DOHH2 (cell line): ENCODE results near the gene SART3.

ENCODE experiments used
- H3F3A ChIP-seq: fragments of 200-600 bp; sonication (generic), shearing (Covaris generic); 2 replicates; pipeline ENCODE4 v1.6.0; 2016; ENCODE audit warnings: antibody characterized with exemption, mild to moderate bottlenecking; ENCODE audit not compliant: control insufficient read depth, insufficient read depth
- H3K27ac ChIP-seq: fragments of 200-600 bp; sonication (generic); 2 replicates; pipeline ENCODE4 v1.5.1; 2014; ENCODE audit warnings: low read depth, mild to moderate bottlenecking, low read length, moderate library complexity
- H3K27me3 ChIP-seq: fragments of 200-600 bp; sonication (generic); 2 replicates; pipeline ENCODE4 v1.6.1; 2014; ENCODE audit warnings: mild to moderate bottlenecking, low read length, mixed read lengths; ENCODE audit not compliant: control insufficient read depth
- H3K36me3 ChIP-seq: fragments of 200-600 bp; sonication (generic); 2 replicates; pipeline ENCODE4 v1.6.1; 2014; ENCODE audit warnings: mild to moderate bottlenecking, low read length, moderate library complexity, mixed read lengths; ENCODE audit not compliant: control insufficient read depth
- H3K4me1 ChIP-seq: fragments of 200-600 bp; sonication (generic); 2 replicates; pipeline ENCODE4 v1.6.1; 2014; ENCODE audit warnings: mild to moderate bottlenecking, low read length, mixed read lengths; ENCODE audit not compliant: control insufficient read depth
- H3K4me2 ChIP-seq: fragments of 200-600 bp; sonication (generic); 2 replicates; pipeline ENCODE4 v1.6.0; 2014; ENCODE audit warnings: mild to moderate bottlenecking, low read length, moderate library complexity
- H3K4me3 ChIP-seq: fragments of 200-600 bp; sonication (generic); 2 replicates; pipeline ENCODE4 v1.5.1; 2014; ENCODE audit warnings: mild to moderate bottlenecking, low read length, mixed read lengths
- H3K79me2 ChIP-seq: fragments of 200-600 bp; sonication (generic); 2 replicates; pipeline ENCODE4 v1.6.1; 2014; ENCODE audit warnings: mild to moderate bottlenecking, low read length, mixed read lengths; ENCODE audit not compliant: control insufficient read depth
- H3K9me2 ChIP-seq: fragments of 200-600 bp; sonication (generic); replicated peaks from 2 replicates; pipeline ENCODE4 v1.6.1; 2014; ENCODE audit warnings: mild to moderate bottlenecking, low read length, mixed read lengths; ENCODE audit not compliant: control insufficient read depth
- H3K9me3 ChIP-seq: fragments of 200-600 bp; sonication (generic); 2 replicates; pipeline ENCODE4 v1.6.1; 2014; ENCODE audit warnings: antibody characterized with exemption, low read length, mixed read lengths; ENCODE audit not compliant: control insufficient read depth, insufficient read depth
- H4K20me1 ChIP-seq: fragments of 200-600 bp; sonication (generic); 2 replicates; pipeline ENCODE4 v1.6.0; 2014; ENCODE audit warnings: low read depth, mild to moderate bottlenecking, antibody characterized with exemption, low read length, moderate library complexity; ENCODE audit not compliant: control insufficient read depth, insufficient read depth
- CTCF ChIP-seq: fragments of 200-600 bp; sonication (generic); IDR thresholded peaks from one replicate; pipeline ENCODE4 v1.5.1; 2014; ENCODE audit warnings: antibody characterized with exemption, mild to moderate bottlenecking, low read depth, low read length; ENCODE audit not compliant: poor library complexity, severe bottlenecking
- EZH2phosphoT487 ChIP-seq: fragments of 200-600 bp; sonication (generic); IDR thresholded peaks from 2 replicates; pipeline ENCODE4 v1.6.1; 2017; ENCODE audit warnings: borderline replicate concordance, mild to moderate bottlenecking, antibody characterized with exemption, low read length, moderate library complexity, mixed read lengths

The SART3 gene

GRCh38 chr12:108587826-108588225, 26.9 kb upstream of the SART3 start:
- Histone ChIP-seq H4K20me1 (no peaks in the 10 kb centered on the region), H3K4me1 (no peaks in the 10 kb centered on the region), H3K9me3 (no peaks in the 10 kb centered on the region), H3K36me3 (no peaks in the 10 kb centered on the region), H3K79me2 (no peaks in the 10 kb centered on the region), H3K27ac (no peak overlapping the region), H3K9me2 (no peaks in the 10 kb centered on the region), H3K4me3 (no peak overlapping the region), H3K4me2 (no peak overlapping the region), H3K27me3 (peaks cover 20% of the 10 kb centered on the region), H3F3A (no peaks in the 10 kb centered on the region)
- TF ChIP-seq EZH2phosphoT487 = no peak
- TF ChIP-seq CTCF = no peak

GRCh38 chr12:108586306-108586705, 25.3 kb upstream of the SART3 start:
- Histone ChIP-seq H3K27ac (no peak overlapping the region), H3K4me2 (no peak overlapping the region), H3K27me3 (peaks cover 20% of the 10 kb centered on the region), H3K9me2 (no peaks in the 10 kb centered on the region), H3K4me1 (no peaks in the 10 kb centered on the region), H3F3A (no peaks in the 10 kb centered on the region), H3K4me3 (no peak overlapping the region), H3K9me3 (no peaks in the 10 kb centered on the region), H3K36me3 (no peaks in the 10 kb centered on the region), H4K20me1 (no peaks in the 10 kb centered on the region), H3K79me2 (no peaks in the 10 kb centered on the region)
- TF ChIP-seq CTCF (no peak), EZH2phosphoT487 (no peak)

GRCh38 chr12:108585864-108586263, 24.9 kb upstream of the SART3 start:
- Histone ChIP-seq H3K9me2 (no peaks in the 10 kb centered on the region), H3K27ac (no peak overlapping the region)

More at GRCh38 chr12:108585864-108586263, 24.9 kb upstream of the SART3 start:
- no peaks in the 10 kb centered on the region for H3F3A ChIP-seq
- no peak overlapping the region for H3K4me3 ChIP-seq
- no peaks in the 10 kb centered on the region for H4K20me1 ChIP-seq
- no peaks in the 10 kb centered on the region for H3K4me1 ChIP-seq
- peaks cover 20% of the 10 kb centered on the region for H3K27me3 ChIP-seq
- no peak overlapping the region for H3K4me2 ChIP-seq
- H3K36me3 ChIP-seq = no peaks in the 10 kb centered on the region
- no peaks in the 10 kb centered on the region for H3K9me3 ChIP-seq
- no peak for TF ChIP-seq CTCF
- no peak for TF ChIP-seq EZH2phosphoT487
- no peaks in the 10 kb centered on the region for H3K79me2 ChIP-seq
